HepG2 (cell line): Measurements from ENCODE around the gene MSI2.

ENCODE experiments used
- ARID5B ChIP-seq: IDR thresholded peaks from 2 replicates; pipeline ENCODE4 v1.4.0; 2020; ENCODE audit warnings: mild to moderate bottlenecking, missing genetic modification reagents
- ATF1 ChIP-seq: IDR thresholded peaks from 2 replicates; pipeline ENCODE4 v1.6.1; 2016; ENCODE audit warnings: mild to moderate bottlenecking, control low read depth
- CENPX ChIP-seq: sonication (generic); formaldehyde crosslinking; IDR thresholded peaks from 2 replicates; pipeline ENCODE4 v1.9.0; 2021; ENCODE audit warnings: mild to moderate bottlenecking, missing genetic modification reagents, moderate library complexity
- CTCF ChIP-seq: sonication (generic); formaldehyde crosslinking; IDR thresholded peaks from 2 replicates; pipeline ENCODE4 v1.5.0; 2020; ENCODE audit warnings: mild to moderate bottlenecking, missing genetic modification reagents, moderate library complexity
- MAFK ChIP-seq, 2 experiments: IDR thresholded peaks in 1 of 2; conservative IDR thresholded peaks in 1 of 2; 2 replicates each; pipeline ENCODE4 v1.6.1; 2011; ENCODE audit warnings: improper control_type of control experiment in 2 of 2, low read length in 2 of 2
- NRL ChIP-seq: sonication (generic); formaldehyde crosslinking; IDR thresholded peaks from 2 replicates; pipeline ENCODE4 v1.5.0; 2020; ENCODE audit warnings: missing genetic modification reagents, mild to moderate bottlenecking, moderate library complexity, borderline replicate concordance
- SMC3 ChIP-seq: IDR thresholded peaks from 2 replicates; pipeline ENCODE4 v1.6.1; 2011; ENCODE audit warnings: low read length, improper control_type of control experiment
- SP1 ChIP-seq, 2 experiments: fragments of 450-650 bp in 1 of 2; sonication (generic) in 1 of 2; formaldehyde crosslinking in 1 of 2; IDR thresholded peaks; 2 replicates each; pipeline versions ENCODE4 v1.4.0 to v1.6.1; 2016 to 2020; ENCODE audit warnings: missing genetic modification reagents in 1 of 2
- SP2 ChIP-seq: sonication (generic); formaldehyde crosslinking; IDR thresholded peaks from 2 replicates; pipeline ENCODE4 v1.5.1; 2020; ENCODE audit warnings: mild to moderate bottlenecking, missing genetic modification reagents
- YY1 ChIP-seq: IDR thresholded peaks from 2 replicates; pipeline ENCODE4 v1.6.1; 2011; ENCODE audit warnings: low read length, low read depth, moderate library complexity, mild to moderate bottlenecking; ENCODE audit not compliant: insufficient read depth, insufficient replicate concordance
- ZBTB20 ChIP-seq: sonication (generic); formaldehyde crosslinking; IDR thresholded peaks from 2 replicates; pipeline ENCODE4 v1.8.1; 2023; ENCODE audit warnings: missing genetic modification reagents, low read depth, mild to moderate bottlenecking, borderline replicate concordance
- ZNF20 ChIP-seq: sonication (generic); formaldehyde crosslinking; IDR thresholded peaks from 2 replicates; pipeline ENCODE4 v1.4.0; 2020; ENCODE audit warnings: mild to moderate bottlenecking, moderate library complexity, missing genetic modification reagents
- ZNF512B ChIP-seq: sonication (generic); formaldehyde crosslinking; IDR thresholded peaks from 2 replicates; pipeline ENCODE4 v1.5.1; 2020; ENCODE audit warnings: missing genetic modification reagents, mild to moderate bottlenecking, borderline replicate concordance
- ZNF749 ChIP-seq: sonication (generic); formaldehyde crosslinking; IDR thresholded peaks from 2 replicates; pipeline ENCODE4 v1.8.0; 2022; ENCODE audit warnings: mild to moderate bottlenecking, missing genetic modification reagents, moderate library complexity, borderline replicate concordance

- TF ChIP-seq ARID5B (CRISPR knock-in tag) (no peak), CENPX (CRISPR knock-in tag) (no peak), SP1 (IDR thresholded peaks at IDR 0.05) (no peak), SP1 (CRISPR knock-in tag; IDR thresholded peaks at IDR 0.05) (no peak), SMC3 (no peak), SP2 (no peak), ZBTB20 (CRISPR knock-in tag) (no peak), ZNF20 (CRISPR knock-in tag) (no peak), ZNF512B (CRISPR knock-in tag) (no peak), CTCF (no peak), ZNF749 (CRISPR knock-in tag) (no peak), YY1 (no peak), MAFK (conservative IDR thresholded peaks at IDR 0.05 in 1 of 2, IDR thresholded peaks at IDR 0.05 in 1 of 2; ENCODE audit: low read length in 2 of 2) (no peak), NRL (no peak), ATF1 (CRISPR knock-in tag) (no peak)
These were observed 71.0 kb downstream of the MSI2 start for GRCh38 chr17:57327176-57327970.
